Activated B cell treated with CpG ODN at 0.5 μM for 24 hours (primary cell): ENCODE results near the gene SMAD4. TPM values are rescaled to one million over a fixed set of nuclear protein-coding genes. Genes with fewer than 3 reads are reported as not detected.

Experiments used
- ATAC-seq: fragments of 200-7000 bp; cut with Tn5 transposase; one replicate; pipeline ENCODE4 v1.10.0; 2021; ENCODE audit warnings: low read depth, mild to moderate bottlenecking, moderate library complexity
- CTCF ChIA-PET: fragments of 350-600 bp; sonication (Branson Sonifier 250); formaldehyde crosslinking; loops from one replicate; lab custom pipeline; 2021; ENCODE audit warnings: antibody characterized with exemption; lab: Charles Lee
- POLR2A ChIA-PET: fragments of 350-600 bp; sonication (Branson Sonifier 250); formaldehyde crosslinking; loops from one replicate; lab custom pipeline; 2021; ENCODE audit warnings: antibody characterized with exemption; lab: Charles Lee
- DNase-seq: peaks from one replicate; pipeline ENCODE4 v3.0.0; 2022
- H3K27ac Mint-ChIP-seq: one replicate; pipeline ENCODE4 v1.8.0; 2020; ENCODE audit warnings: mixed read lengths
- H3K27me3 Mint-ChIP-seq: one replicate; pipeline ENCODE4 v1.8.0; 2021; ENCODE audit warnings: mixed read lengths
- H3K36me3 Mint-ChIP-seq: one replicate; pipeline ENCODE4 v1.8.0; 2021; ENCODE audit warnings: low read depth, mixed read lengths
- H3K4me1 Mint-ChIP-seq: one replicate; pipeline ENCODE4 v1.8.0; 2021; ENCODE audit warnings: mixed read lengths
- H3K4me3 Mint-ChIP-seq: one replicate; pipeline ENCODE4 v1.8.0; 2020; ENCODE audit warnings: mild to moderate bottlenecking, mixed read lengths
- H3K9me3 Mint-ChIP-seq: one replicate; pipeline ENCODE4 v1.8.0; 2020; ENCODE audit warnings: mixed read lengths
- intact Hi-C: fragments of 100-400 bp; cut with micrococcal nuclease; formaldehyde crosslinking; loops from one replicate; pipeline ENCODE4 v1.15.1; 2024
- total RNA-seq: library from RNA; stranded (reverse); gene quantifications from 2 replicates; pipeline ENCODE4 v1.2.3, GENCODE V29; 2022
- TF ChIP-seq, protein P1 (sequence below): fragments of 200-600 bp; IDR thresholded peaks from one replicate; pipeline ENCODE4 v1.8.0; 2022; ENCODE audit warnings: antibody characterized with exemption, mild to moderate bottlenecking

Gene SMAD4
- total RNA-seq, 1 donor from 2014 or later = 94.9 TPM

- Mint-ChIP-seq H3K4me1 (no peaks in the 10 kb centered on the region), H3K27me3 (no peaks in the 10 kb centered on the region), H3K4me3 (no peak overlapping the region), H3K9me3 (no peaks in the 10 kb centered on the region), H3K36me3 (peaks cover 9% of the 10 kb centered on the region), H3K27ac (no peak overlapping the region)
- TF ChIP-seq, protein P1, sequence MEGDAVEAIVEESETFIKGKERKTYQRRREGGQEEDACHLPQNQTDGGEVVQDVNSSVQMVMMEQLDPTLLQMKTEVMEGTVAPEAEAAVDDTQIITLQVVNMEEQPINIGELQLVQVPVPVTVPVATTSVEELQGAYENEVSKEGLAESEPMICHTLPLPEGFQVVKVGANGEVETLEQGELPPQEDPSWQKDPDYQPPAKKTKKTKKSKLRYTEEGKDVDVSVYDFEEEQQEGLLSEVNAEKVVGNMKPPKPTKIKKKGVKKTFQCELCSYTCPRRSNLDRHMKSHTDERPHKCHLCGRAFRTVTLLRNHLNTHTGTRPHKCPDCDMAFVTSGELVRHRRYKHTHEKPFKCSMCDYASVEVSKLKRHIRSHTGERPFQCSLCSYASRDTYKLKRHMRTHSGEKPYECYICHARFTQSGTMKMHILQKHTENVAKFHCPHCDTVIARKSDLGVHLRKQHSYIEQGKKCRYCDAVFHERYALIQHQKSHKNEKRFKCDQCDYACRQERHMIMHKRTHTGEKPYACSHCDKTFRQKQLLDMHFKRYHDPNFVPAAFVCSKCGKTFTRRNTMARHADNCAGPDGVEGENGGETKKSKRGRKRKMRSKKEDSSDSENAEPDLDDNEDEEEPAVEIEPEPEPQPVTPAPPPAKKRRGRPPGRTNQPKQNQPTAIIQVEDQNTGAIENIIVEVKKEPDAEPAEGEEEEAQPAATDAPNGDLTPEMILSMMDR = no peak
- ChIA-PET CTCF (no interaction called here), POLR2A (no interaction called here)
- ATAC-seq (no peak), DNase-seq (no peak)
- intact Hi-C loops = no loop called here
Observed at GRCh38 chr18:51021226-51021965, 8.6 kb upstream of the SMAD4 start.

- Mint-ChIP-seq H3K4me1 (peaks cover 22% of the 10 kb centered on the region), H3K4me3 (no peak overlapping the region), H3K27ac (no peak overlapping the region), H3K36me3 (peaks cover 13% of the 10 kb centered on the region), H3K27me3 (no peaks in the 10 kb centered on the region), H3K9me3 (no peaks in the 10 kb centered on the region)
- CTCF ChIA-PET = interaction anchor here (1.3 kb wide), 1 partner anchor 26 kb away, joined by 3 read pairs; no protein-coding TSS in a partner anchor
- DNase-seq (no peak), ATAC-seq (no peak)
- TF ChIP-seq, protein P1 = no peak
- intact Hi-C loops = no loop called here
- POLR2A ChIA-PET = no interaction called here
Observed at GRCh38 chr18:51025512-51025911, 4.5 kb upstream of the SMAD4 start.

DNA sequence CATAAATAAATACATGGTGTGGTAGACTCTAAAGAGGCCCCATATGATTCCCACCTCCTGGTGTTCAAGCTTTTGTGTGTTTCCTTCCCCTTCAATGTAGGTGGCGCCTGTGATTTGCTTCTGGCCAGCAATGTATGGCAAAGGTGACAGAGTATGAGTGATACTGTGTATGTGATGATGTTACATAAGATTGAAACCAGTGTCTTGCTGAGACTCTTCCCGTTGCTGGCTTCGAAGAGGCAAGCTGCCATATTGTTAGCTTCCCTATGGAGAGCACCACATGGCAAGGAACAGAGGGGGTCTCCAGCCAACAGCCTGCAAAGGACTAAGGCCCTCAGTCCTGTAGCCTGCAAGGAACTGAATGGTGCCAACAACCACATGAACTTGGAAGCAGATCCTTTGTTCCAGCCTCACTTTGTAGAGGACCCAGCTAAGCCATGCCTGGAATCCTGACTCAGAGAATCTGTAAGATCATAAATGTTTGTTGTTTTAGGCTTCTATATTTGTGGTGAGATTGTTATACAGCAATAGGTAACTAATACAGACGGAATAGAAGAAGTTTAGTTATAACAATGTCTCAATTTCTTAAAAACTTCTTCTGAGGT, 1.7 kb upstream of the SMAD4 start:
- ATAC-seq = no peak
- DNase-seq = no peak
- H3K4me1 Mint-ChIP-seq = peaks cover 44% of the 10 kb centered on the region
- TF ChIP-seq, protein P1 = no peak
- intact Hi-C loops = no loop called here
- H3K4me3 Mint-ChIP-seq = peak overlapping the region; percentile 29
- H3K27ac Mint-ChIP-seq = peak overlapping the region; percentile 96
- peaks cover 20% of the 10 kb centered on the region for H3K36me3 Mint-ChIP-seq
- ChIA-PET POLR2A (interaction anchor here (0.5 to 4.1 kb wide), 3 partner anchors 61 to 249 kb away, joined by 3 to 62 read pairs (median 44); partner anchors contain the start of genes ELAC1 and ME2), CTCF (interaction anchor here (0.9 to 2.4 kb wide), 2 partner anchors 23 to 209 kb away, joined by 3 to 7 read pairs; partner anchors contain the start of gene MRO)
- no peaks in the 10 kb centered on the region for H3K27me3 Mint-ChIP-seq
- no peaks in the 10 kb centered on the region for H3K9me3 Mint-ChIP-seq

- H3K36me3 Mint-ChIP-seq = peaks cover 21% of the 10 kb centered on the region
- peaks cover 51% of the 10 kb centered on the region for H3K4me1 Mint-ChIP-seq
- ATAC-seq = no peak
- H3K27me3 Mint-ChIP-seq = no peaks in the 10 kb centered on the region
- POLR2A ChIA-PET = interaction anchor here (0.9 to 4.1 kb wide), 13 partner anchors 10 to 198 kb away, joined by 3 to 62 read pairs (median 7); partner anchors contain the start of genes ELAC1, ME2 and MEX3C
- no peaks in the 10 kb centered on the region for H3K9me3 Mint-ChIP-seq
- TF ChIP-seq, protein P1 = no peak
- H3K4me3 Mint-ChIP-seq = peak overlapping the region; percentile 96
- intact Hi-C loops = no loop called here
- CTCF ChIA-PET = interaction anchor here (1.5 to 2.4 kb wide), 2 partner anchors 63 to 210 kb away, joined by 7 read pairs; partner anchors contain the start of gene MRO
- peak overlapping the region; percentile 96 for H3K27ac Mint-ChIP-seq
- no peak for DNase-seq
Observed at GRCh38 chr18:51029378-51029693, 677 bp upstream of the SMAD4 start.
